HG02943 (cell line): ENCODE results near the gene C1GALT1.

Experiments
- ATAC-seq: cut with Tn5 transposase; IDR thresholded peaks from one replicate; pipeline ENCODE4 v1.9.1; 2021; ENCODE audit warnings: mild to moderate bottlenecking, low read depth, moderate library complexity; ENCODE audit not compliant: unreplicated experiment

The C1GALT1 gene

DNA sequence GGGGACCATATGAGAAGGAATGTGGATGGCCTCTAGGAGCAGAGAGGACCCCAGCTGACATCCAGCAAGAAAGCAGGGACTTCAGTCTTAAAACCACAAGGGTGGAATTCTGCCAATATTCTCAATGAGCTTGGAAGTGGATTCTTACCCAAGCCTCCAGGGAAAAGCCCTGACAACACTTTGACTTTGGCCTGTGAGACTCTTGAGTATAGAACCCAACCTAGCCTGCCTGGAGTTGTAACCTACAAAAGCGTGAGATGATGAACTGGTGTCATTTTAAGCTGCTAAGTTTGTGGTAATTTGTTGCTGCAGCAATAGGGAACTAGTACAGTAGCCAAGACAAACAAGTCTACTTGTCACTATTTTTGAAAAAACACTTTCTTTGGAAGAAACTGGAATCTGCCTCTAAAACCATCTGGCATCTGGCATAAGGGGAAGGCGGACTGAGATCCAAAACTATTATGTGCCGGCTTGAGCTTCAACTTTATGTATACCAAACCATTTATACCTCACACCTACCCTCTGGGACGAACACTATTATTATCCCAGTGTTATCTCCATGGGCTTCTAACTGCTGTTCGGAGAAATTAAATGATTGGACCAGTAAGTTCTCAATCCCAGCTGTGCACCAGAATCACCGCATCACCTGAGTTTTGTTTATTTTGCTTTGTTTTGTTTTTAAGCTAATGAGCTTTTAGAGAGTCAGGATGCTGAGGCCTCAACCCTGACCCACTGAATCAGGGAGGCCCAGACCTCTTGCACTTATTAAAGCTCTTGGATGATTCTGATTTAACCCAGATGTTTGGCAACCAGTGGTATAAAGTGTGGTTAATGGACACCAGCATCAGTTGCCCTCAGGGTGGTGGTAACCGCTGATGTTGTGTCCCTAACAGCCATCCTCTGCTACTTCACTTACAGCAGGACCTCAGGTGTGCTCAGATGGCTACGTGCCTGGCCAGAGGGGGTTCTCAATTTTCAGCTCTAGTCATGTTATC is 83.0 kb downstream of the C1GALT1 start:
- ATAC-seq, result no peak

DNA sequence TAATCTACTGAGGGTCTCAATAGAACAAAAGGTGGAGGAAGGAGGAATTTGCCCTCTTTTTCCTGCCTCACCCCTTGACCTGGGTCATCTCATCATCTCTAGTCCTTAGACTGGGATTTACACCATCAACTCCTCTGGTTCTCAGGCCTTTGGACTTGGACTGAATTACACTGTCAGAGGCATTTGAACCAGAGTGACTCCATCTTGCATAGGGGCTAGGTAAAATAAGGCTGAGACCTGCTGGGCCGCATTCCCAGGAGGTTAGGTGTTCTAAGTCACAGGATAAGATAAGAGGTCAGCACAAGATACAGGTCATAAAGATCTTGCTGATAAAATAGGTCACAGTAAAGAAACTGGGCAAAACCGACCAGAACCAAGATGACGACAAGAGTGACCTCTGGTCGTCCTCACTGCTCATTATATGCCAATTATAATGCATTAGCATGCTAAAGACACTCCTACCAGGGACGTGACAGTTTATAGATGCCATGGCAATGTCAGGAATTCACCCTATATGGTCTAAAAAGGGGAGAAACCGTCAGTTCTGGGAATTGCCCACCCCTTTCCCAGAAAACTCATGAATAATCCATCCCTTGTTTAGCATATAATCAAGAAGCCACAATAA is 84.0 kb downstream of the C1GALT1 start:
- ATAC-seq, result no peak

DNA sequence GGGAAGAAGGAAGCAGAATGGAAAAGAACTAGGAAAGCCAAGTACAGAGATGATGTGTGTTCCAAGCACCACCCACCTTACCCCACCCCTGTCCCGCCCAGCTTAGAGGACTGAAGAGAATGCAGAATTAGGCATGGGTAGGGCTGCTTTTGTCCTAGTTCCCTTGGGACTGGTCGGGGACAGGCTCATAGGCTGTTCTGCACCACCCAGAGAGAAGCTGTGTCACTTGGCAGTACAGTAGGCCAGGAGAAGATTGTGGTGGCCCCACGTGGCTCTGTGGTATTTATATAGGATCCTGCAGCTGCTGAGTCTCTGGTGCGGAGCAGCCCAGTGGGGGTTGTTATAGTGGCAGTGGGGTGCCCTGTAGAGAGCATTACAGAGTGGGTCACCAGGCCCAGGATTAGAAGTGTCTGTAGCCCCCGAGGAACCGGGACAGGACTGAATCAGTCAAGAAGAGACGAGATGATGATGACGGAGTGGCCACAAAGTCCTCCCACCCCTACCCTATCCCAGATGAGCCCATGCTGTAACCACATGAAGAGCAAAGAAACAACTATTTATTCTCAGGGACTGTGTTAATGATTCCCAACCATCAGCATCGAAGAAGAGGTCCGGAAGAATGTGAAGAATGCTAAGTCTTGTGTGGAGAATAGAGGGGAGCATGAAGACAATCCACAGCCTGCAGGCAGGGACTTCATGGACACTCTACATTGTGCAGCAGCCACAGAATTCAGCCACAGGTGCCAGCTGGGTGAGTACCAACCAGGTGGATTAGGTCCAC is 88.9 kb downstream of the C1GALT1 start:
- no peak for ATAC-seq

DNA sequence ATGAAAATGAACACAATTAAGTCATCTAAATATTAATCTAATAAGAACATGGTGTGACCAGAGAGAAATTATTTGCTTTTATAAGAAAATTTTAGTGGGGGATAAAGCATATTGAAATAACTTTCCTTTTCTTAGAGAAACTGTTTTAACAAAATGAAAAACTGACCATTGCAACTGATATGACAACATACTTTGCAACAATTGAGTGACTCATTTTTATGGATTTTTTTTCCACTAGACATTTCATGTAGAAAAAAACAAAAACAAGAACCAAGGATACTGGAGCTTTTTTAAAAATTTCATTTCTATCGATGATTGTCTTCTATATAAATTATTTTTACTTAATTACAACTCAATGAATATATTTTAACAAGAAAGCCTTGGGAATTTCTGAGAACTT is 90.0 kb downstream of the C1GALT1 start:
- ATAC-seq, result no peak

DNA sequence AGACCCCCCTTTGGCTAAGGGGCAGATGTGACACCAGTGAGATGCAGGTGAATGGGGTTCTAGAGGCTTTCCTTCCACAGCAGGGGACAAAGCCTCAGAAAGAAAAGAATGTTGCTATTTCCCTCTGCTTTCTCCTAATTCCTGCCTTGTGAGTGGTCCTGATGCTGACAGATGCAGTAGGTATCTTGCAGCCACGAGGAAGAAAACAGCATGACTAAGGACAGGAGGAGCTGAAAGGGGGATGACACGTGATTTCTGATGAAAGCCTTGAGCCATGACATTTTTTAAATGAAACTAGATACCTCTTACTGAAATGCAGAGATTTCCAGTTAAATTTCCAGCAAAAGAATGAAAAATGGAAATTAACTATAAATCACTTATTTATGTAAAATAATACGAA is 92.4 kb downstream of the C1GALT1 start:
- no peak for ATAC-seq

DNA sequence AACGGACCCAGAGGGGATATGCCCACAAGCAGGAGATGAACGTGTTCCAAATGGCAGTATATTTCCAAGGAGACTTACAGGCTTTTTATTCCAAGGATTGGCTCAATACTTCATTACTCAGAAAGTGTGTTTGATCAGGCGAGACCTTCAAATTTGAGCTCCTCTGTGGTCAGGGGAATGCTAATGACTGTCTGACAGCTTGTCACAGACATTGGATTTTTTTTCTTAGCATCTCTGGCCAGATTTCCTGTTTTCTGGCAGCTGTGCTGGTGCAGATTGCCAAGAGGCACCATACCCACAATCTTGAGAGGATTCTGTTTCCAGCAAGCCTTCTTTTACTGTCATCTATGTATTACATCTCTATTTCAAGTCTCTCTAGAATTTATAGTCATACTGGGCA is 93.8 kb downstream of the C1GALT1 start:
- ATAC-seq, result no peak

DNA sequence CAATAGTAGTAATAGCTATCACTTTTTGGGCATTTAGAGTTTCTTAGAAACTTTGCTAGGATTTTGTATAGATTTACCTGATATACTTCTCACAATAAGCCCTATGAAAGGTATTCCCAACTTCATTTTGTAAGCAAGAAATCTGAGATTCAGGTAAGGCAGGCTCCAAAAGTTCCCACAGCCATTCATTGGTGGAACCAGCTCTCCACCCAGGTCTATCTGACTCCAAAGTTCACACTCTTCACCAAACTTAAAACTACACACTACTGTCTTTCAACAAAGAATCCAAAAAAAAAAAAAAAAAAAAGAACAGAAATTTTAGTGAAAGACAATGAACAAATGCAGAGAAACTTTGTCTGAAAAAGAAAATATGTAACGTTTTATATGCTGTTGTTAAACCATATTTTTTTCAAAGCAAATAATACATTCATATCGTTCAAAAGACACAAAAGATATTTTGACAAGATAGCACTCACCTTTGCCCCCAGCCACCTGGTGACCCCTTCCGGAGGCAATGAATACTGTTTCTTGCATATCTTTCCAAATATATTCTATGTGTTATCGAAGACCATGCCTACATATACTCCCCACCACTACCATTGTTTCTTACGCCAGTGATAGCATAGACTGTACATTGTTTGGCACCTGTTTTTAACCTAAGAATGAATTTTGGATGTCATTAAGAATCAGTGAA is 108.2 kb downstream of the C1GALT1 start:
- ATAC-seq, result no peak

DNA sequence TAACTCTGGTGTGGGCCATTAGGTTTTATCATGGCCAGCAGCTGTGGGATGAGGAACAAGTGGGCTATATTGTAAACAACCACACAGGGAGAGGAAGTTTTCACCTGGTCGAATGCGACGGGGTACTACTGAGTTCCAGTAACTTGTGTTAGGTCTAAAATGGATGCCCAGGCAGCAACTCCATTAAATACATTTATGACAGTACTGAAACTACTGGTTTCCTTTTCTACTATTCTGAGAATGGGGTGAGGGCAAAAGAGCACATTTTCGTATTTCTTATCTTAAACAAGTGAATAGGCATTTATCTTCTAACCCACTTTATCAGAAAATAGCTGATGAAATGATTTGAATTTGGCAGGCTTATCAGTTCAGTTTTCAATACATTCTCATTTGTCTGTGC is 109.7 kb downstream of the C1GALT1 start:
- no peak for ATAC-seq

DNA sequence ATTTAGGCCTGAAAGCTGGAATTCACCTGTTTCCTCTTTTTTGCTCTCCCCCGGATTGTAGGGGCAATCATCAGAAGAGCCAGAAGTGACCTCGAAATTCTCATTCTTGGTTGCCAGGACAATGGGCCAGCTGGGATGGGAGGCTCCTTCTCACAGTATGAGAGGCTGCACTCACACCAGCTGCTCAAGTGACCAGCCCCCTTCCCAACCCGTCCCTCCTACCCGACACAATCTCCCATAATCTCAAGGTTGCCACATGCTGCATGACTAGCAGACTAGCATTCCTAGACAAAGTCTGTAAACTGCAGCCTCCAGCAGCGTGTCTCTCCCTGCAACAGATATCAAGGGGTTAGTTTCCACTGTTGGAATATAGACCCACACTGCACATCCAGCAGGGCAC is 110.3 kb downstream of the C1GALT1 start:
- ATAC-seq, result no peak

DNA sequence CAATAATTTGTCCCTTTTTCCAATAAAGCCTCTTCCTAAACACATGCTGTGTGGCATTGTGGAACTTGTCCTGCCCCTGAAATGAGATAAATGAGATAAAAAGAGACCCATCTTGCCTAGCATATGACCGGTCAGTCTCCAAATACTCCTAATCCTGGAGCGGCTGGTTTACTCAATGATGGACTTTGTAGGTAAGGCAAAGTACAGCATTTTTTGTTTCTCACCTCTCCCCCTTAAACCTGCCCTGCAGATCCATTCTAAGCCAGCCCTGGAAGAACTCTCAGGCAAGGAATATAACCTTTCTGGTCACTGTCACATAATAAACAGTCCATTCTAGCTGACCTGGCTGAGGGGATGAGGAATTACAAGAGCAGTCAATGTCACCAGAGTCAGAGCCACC is 110.7 kb downstream of the C1GALT1 start:
- no peak for ATAC-seq

DNA sequence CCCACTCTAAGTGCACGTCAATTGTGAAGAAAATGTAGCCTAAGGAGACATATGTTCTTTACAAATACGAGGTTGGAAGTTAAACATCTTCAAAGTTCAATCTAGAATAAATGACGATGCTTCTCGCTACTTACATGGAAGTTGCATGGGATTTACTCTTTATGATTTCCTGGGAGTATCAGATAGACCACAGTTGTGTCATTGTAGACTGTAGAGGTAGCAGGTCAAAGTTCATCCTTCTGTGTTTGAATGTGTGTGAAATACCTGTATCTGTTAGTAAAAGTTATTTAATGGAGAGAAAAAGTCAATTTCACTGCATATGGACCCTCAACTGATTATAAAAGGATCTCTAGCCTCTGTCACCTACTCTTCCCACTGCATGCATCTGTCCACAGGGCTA is 112.6 kb downstream of the C1GALT1 start:
- ATAC-seq, result no peak
